Neural progenitor cell (in vitro differentiated cells): ENCODE results near the gene RXRG. TPM values are rescaled to one million over a fixed set of nuclear protein-coding genes. Genes with fewer than 3 reads are reported as not detected.

Source experiments
- DNase-seq: peaks from one replicate; pipeline ENCODE4 v3.0.0-alpha.2; 2016; ENCODE audit warnings: low spot score
- H2AFZ ChIP-seq: fragments of 200-600 bp; sonication (generic); replicated peaks from 2 replicates; pipeline ENCODE4 v1.6.1; 2016; ENCODE audit warnings: antibody characterized with exemption
- H3F3A ChIP-seq: fragments of 200-600 bp; sonication (generic); 2 replicates; pipeline ENCODE4 v1.6.1; 2016; ENCODE audit warnings: antibody characterized with exemption, low read depth
- H3K27ac ChIP-seq: fragments of 200-600 bp; sonication (generic); 2 replicates; pipeline ENCODE4 v1.5.1; 2016; ENCODE audit warnings: mild to moderate bottlenecking
- H3K27me3 ChIP-seq: fragments of 200-600 bp; sonication (generic); 2 replicates; pipeline ENCODE4 v1.6.1; 2016; ENCODE audit warnings: mild to moderate bottlenecking, moderate library complexity
- H3K36me3 ChIP-seq: fragments of 200-600 bp; sonication (generic); 2 replicates; pipeline ENCODE4 v1.5.1; 2016
- H3K4me1 ChIP-seq: fragments of 200-600 bp; sonication (generic); 2 replicates; pipeline ENCODE4 v1.6.1; 2016; ENCODE audit warnings: mixed run types
- H3K4me2 ChIP-seq: fragments of 200-600 bp; sonication (generic); 2 replicates; pipeline ENCODE4 v1.6.1; 2016
- H3K4me3 ChIP-seq: fragments of 200-600 bp; sonication (generic); 2 replicates; pipeline ENCODE4 v1.5.1; 2016
- H3K79me2 ChIP-seq: fragments of 200-600 bp; sonication (generic); 2 replicates; pipeline ENCODE4 v1.6.1; 2016; ENCODE audit warnings: low read depth
- H3K9ac ChIP-seq: fragments of 200-600 bp; sonication (generic); 2 replicates; pipeline ENCODE4 v1.6.1; 2016
- H3K9me3 ChIP-seq: fragments of 200-600 bp; sonication (generic); 2 replicates; pipeline ENCODE4 v1.5.1; 2016; ENCODE audit warnings: low read depth
- H4K20me1 ChIP-seq: fragments of 200-600 bp; sonication (generic); 2 replicates; pipeline ENCODE4 v1.6.1; 2016; ENCODE audit warnings: low read depth
- H3K27ac Mint-ChIP-seq: 3 replicates; pipeline ENCODE4 v1.8.0; 2021; ENCODE audit warnings: mixed read lengths
- H3K27me3 Mint-ChIP-seq: 2 replicates; pipeline ENCODE4 v1.8.0; 2022; ENCODE audit warnings: low read depth, mild to moderate bottlenecking, inconsistent platforms, moderate library complexity, mixed read lengths; ENCODE audit not compliant: insufficient read depth
- H3K36me3 Mint-ChIP-seq: 3 replicates; pipeline ENCODE4 v1.8.0; 2021; ENCODE audit warnings: mixed read lengths
- H3K4me1 Mint-ChIP-seq: 3 replicates; pipeline ENCODE4 v1.8.0; 2021; ENCODE audit warnings: mixed read lengths
- H3K4me3 Mint-ChIP-seq: 3 replicates; pipeline ENCODE4 v1.8.0; 2021; ENCODE audit warnings: mild to moderate bottlenecking, moderate library complexity, mixed read lengths
- H3K9me3 Mint-ChIP-seq: 3 replicates; pipeline ENCODE4 v1.8.0; 2020; ENCODE audit warnings: mixed read lengths
- EZH2 ChIP-seq: fragments of 200-600 bp; sonication (generic); IDR thresholded peaks from 2 replicates; pipeline ENCODE4 v1.6.1; 2017; ENCODE audit warnings: antibody characterized with exemption, mild to moderate bottlenecking, moderate library complexity
- EZH2phosphoT487 ChIP-seq: fragments of 200-600 bp; sonication (generic); IDR thresholded peaks from 2 replicates; pipeline ENCODE4 v1.6.1; 2017; ENCODE audit warnings: antibody characterized with exemption
- total RNA-seq: library from RNA; depleted of rRNA; stranded (reverse); fragments of >200 nt; gene quantifications from 2 replicates; pipeline ENCODE4 v1.2.3, GENCODE V29; 2015; ENCODE audit warnings: low replicate concordance
- TF ChIP-seq, protein P1 (sequence below): fragments of 200-600 bp; sonication (generic); IDR thresholded peaks from 2 replicates; pipeline ENCODE4 v1.5.1; 2017; ENCODE audit warnings: antibody characterized with exemption, mild to moderate bottlenecking

RXRG gene
- total RNA-seq, 1 donor from 2014 or later: not detected

DNA sequence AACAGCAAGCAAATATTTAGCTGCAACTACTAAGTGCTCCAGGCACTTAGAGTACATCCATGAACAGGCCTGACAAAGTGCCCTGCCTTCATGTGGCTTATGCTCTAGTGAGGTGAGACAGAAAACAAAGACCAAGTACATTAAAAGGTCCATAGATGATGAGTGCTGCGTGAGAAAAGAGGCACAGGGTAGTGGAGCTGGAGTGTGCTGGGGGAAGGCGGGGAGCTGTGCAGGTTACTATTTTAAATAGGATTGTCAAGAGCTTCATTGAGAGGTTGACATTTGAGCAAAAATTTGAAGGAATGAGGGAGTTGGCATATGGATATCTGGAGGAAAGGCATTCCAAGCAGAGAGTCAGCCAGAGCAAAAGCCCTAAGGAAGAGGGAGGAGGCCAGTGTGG is 29.3 kb upstream of the RXRG start:
- no peak overlapping the region for H3K9ac ChIP-seq
- no peaks in the 10 kb centered on the region for H3K9me3 ChIP-seq
- H4K20me1 ChIP-seq: no peaks in the 10 kb centered on the region
- no peak overlapping the region for H2AFZ ChIP-seq
- Mint-ChIP-seq H3K9me3 (no peaks in the 10 kb centered on the region), H3K4me1 (no peaks in the 10 kb centered on the region), H3K27me3 (peaks cover 5% of the 10 kb centered on the region), H3K4me3 (no peak overlapping the region), H3K36me3 (no peaks in the 10 kb centered on the region), H3K27ac (no peak overlapping the region)
- TF ChIP-seq, protein P1, sequence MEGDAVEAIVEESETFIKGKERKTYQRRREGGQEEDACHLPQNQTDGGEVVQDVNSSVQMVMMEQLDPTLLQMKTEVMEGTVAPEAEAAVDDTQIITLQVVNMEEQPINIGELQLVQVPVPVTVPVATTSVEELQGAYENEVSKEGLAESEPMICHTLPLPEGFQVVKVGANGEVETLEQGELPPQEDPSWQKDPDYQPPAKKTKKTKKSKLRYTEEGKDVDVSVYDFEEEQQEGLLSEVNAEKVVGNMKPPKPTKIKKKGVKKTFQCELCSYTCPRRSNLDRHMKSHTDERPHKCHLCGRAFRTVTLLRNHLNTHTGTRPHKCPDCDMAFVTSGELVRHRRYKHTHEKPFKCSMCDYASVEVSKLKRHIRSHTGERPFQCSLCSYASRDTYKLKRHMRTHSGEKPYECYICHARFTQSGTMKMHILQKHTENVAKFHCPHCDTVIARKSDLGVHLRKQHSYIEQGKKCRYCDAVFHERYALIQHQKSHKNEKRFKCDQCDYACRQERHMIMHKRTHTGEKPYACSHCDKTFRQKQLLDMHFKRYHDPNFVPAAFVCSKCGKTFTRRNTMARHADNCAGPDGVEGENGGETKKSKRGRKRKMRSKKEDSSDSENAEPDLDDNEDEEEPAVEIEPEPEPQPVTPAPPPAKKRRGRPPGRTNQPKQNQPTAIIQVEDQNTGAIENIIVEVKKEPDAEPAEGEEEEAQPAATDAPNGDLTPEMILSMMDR: no peak
- TF ChIP-seq EZH2 (no peak), EZH2phosphoT487 (no peak)
- no peaks in the 10 kb centered on the region for H3K36me3 ChIP-seq
- no peaks in the 10 kb centered on the region for H3F3A ChIP-seq
- H3K79me2 ChIP-seq: no peaks in the 10 kb centered on the region
- H3K4me2 ChIP-seq: no peak overlapping the region
- no peaks in the 10 kb centered on the region for H3K4me1 ChIP-seq
- H3K27ac ChIP-seq: no peak overlapping the region
- H3K27me3 ChIP-seq: no peaks in the 10 kb centered on the region
- no peak overlapping the region for H3K4me3 ChIP-seq
- no peak for DNase-seq

DNA sequence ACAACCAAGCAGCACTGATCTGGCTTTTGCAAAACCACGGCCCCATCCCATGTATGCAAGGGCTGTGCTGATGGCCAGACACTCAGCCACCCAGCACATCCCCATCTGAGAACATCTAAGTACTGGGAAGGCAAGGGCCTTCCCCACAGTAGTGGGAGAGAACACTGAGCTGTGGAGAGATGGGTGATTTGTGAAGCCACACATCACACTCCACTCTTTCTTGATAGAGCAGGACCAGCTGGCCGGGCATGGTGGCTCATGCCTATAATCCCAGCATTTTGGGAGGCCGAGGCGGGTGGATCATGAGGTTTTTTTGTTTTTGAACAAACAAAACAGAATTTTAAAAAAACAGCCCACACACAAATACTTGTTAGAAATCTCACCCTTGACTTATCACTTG is 28.2 kb upstream of the RXRG start:
- H3K27ac Mint-ChIP-seq: no peak overlapping the region
- Histone ChIP-seq H3K4me2 (no peak overlapping the region), H3K27ac (no peak overlapping the region), H3F3A (no peaks in the 10 kb centered on the region), H3K9me3 (no peaks in the 10 kb centered on the region), H3K4me1 (no peaks in the 10 kb centered on the region), H3K79me2 (no peaks in the 10 kb centered on the region), H4K20me1 (no peaks in the 10 kb centered on the region), H3K4me3 (no peak overlapping the region), H2AFZ (no peak overlapping the region), H3K36me3 (no peaks in the 10 kb centered on the region), H3K27me3 (no peaks in the 10 kb centered on the region), H3K9ac (no peak overlapping the region)
- no peaks in the 10 kb centered on the region for H3K9me3 Mint-ChIP-seq
- peaks cover 5% of the 10 kb centered on the region for H3K27me3 Mint-ChIP-seq
- TF ChIP-seq, protein P1: no peak
- H3K4me1 Mint-ChIP-seq: no peaks in the 10 kb centered on the region
- H3K36me3 Mint-ChIP-seq: no peaks in the 10 kb centered on the region
- H3K4me3 Mint-ChIP-seq: no peak overlapping the region
- no peak for DNase-seq

DNA sequence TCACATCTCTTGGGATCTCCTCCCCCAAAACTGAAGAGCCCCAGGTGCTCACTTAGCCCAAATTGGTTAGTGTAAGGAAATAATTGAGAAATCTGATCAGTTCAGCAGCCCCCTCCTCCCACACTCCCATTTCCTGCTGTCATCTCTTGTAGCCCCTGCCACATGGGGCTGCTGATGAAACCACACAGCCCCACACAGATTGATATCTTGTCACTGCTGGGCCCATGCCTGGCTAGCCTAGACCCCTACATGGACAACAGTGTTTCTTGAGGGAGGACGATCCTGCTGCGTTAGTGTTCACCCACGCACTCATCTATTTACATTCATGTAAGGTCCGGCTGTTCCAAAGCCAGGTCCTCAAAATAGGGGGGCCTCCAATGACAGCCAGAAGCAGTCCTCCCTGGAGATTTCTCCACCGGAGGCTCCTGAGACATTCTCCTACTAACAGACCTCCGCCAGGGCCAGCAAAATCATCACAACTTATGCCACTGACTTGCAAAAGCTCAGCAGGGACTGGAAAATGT is 23.9 kb upstream of the RXRG start:
- Histone ChIP-seq H3F3A (no peaks in the 10 kb centered on the region), H3K4me1 (no peaks in the 10 kb centered on the region), H3K36me3 (no peaks in the 10 kb centered on the region), H4K20me1 (no peaks in the 10 kb centered on the region), H3K9me3 (no peaks in the 10 kb centered on the region), H3K4me2 (no peak overlapping the region), H3K27ac (no peak overlapping the region), H3K9ac (no peak overlapping the region), H3K79me2 (no peaks in the 10 kb centered on the region), H3K27me3 (no peaks in the 10 kb centered on the region), H3K4me3 (no peak overlapping the region), H2AFZ (no peak overlapping the region)
- H3K36me3 Mint-ChIP-seq: no peaks in the 10 kb centered on the region
- TF ChIP-seq EZH2phosphoT487 (no peak), EZH2 (no peak)
- TF ChIP-seq, protein P1: no peak
- H3K4me1 Mint-ChIP-seq: peaks cover 3% of the 10 kb centered on the region
- DNase-seq: no peak
- H3K27me3 Mint-ChIP-seq: peaks cover 7% of the 10 kb centered on the region
- peak overlapping the region; percentile 78 for H3K27ac Mint-ChIP-seq
- H3K9me3 Mint-ChIP-seq: no peaks in the 10 kb centered on the region
- H3K4me3 Mint-ChIP-seq: no peak overlapping the region
